Panc1 (cell line): Measurements from ENCODE around the gene HES5.

ENCODE experiments used
- POLR2AphosphoS5 ChIP-seq: IDR thresholded peaks from 2 replicates; pipeline ENCODE4 v1.6.1; 2012; ENCODE audit warnings: mild to moderate bottlenecking, low read depth, low read length, moderate library complexity
- SIN3A ChIP-seq: IDR thresholded peaks from 2 replicates; pipeline ENCODE4 v1.6.1; 2012; ENCODE audit warnings: low read depth, mild to moderate bottlenecking, low read length, moderate library complexity, borderline replicate concordance; ENCODE audit not compliant: insufficient read depth
- TF ChIP-seq, protein P1 (sequence below): fragments of 450-650 bp; IDR thresholded peaks from 2 replicates; pipeline ENCODE4 v1.5.1; 2017; ENCODE audit warnings: mild to moderate bottlenecking

DNA sequence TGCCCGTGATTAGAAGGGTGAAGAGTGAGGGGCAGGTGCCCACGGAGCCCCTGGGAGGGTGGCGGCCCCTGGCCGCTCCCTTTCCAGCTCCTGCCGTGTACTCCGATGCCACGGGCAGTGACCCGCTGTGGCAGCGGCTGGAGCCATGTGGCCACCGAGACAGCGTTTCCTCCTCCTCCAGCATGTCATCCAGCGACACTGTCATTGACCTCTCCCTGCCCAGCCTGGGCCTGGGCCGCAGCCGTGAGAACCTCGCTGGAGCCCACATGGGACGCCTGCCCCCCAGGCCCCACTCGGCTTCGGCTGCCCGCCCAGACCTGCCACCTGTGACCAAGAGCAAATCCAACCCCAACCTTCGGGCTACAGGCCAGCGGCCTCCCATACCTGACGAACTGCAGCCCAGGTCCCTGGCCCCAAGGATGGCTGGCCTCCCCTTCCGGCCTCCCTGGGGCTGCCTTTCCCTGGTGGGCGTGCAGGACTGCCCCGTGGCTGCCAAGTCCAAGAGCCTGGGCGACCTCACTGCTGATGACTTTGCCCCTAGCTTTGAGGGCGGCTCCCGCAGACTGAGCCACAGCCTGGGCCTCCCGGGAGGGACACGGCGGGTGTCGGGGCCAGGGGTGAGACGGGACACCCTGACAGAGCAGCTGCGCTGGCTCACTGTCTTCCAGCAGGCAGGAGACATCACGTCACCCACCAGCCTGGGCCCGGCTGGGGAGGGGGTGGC is 25.7 kb downstream of the HES5 start:
- TF ChIP-seq, protein P1, sequence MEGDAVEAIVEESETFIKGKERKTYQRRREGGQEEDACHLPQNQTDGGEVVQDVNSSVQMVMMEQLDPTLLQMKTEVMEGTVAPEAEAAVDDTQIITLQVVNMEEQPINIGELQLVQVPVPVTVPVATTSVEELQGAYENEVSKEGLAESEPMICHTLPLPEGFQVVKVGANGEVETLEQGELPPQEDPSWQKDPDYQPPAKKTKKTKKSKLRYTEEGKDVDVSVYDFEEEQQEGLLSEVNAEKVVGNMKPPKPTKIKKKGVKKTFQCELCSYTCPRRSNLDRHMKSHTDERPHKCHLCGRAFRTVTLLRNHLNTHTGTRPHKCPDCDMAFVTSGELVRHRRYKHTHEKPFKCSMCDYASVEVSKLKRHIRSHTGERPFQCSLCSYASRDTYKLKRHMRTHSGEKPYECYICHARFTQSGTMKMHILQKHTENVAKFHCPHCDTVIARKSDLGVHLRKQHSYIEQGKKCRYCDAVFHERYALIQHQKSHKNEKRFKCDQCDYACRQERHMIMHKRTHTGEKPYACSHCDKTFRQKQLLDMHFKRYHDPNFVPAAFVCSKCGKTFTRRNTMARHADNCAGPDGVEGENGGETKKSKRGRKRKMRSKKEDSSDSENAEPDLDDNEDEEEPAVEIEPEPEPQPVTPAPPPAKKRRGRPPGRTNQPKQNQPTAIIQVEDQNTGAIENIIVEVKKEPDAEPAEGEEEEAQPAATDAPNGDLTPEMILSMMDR = no peak
- TF ChIP-seq POLR2AphosphoS5 (no peak), SIN3A (no peak)
